Prostate gland (tissue), 2 donors: ENCODE measurements around the gene NRXN3. TPM values are rescaled to one million over a fixed set of nuclear protein-coding genes. Genes with fewer than 3 reads are reported as not detected.

Experiments
- DNase-seq: peaks from one replicate; pipeline ENCODE4 v3.0.0-alpha.2; 2019; ENCODE audit warnings: low spot score
- H3K27ac ChIP-seq, 2 donors: fragments of 200-600 bp; sonication (generic); 2 replicates each; pipeline ENCODE4 v1.5.1; 2017 to 2019
- H3K27me3 ChIP-seq: fragments of 200-600 bp; sonication (generic); replicated peaks from 2 replicates; pipeline ENCODE4 v1.5.1; 2019; ENCODE audit not compliant: insufficient read depth
- H3K36me3 ChIP-seq, 2 donors: fragments of 200-600 bp; sonication (generic); 1 replicate in 1 of 2; 2 replicates in 1 of 2; pipeline versions ENCODE4 v1.5.1 to v1.8.1; 2017 to 2019
- H3K4me1 ChIP-seq: fragments of 200-600 bp; sonication (generic); replicated peaks from 2 replicates; pipeline ENCODE4 v1.5.1; 2019
- H3K4me3 ChIP-seq, 2 donors: fragments of 200-600 bp; sonication (generic); 2 replicates each; pipeline ENCODE4 v1.5.1; 2017 to 2019
- H3K9me3 ChIP-seq: fragments of 200-600 bp; sonication (generic); 2 replicates; pipeline ENCODE4 v1.5.1; 2017
- CTCF ChIP-seq, 4 experiments: fragments of 200-600 bp in 2 of 4; fragments of 450-650 bp in 2 of 4; sonication (generic) in 2 of 4; IDR thresholded peaks; 1 replicate in 3 of 4; 2 replicates in 1 of 4; pipeline ENCODE4 v1.5.1; 2016 to 2019; ENCODE audit warnings: antibody characterized with exemption in 4 of 4, mild to moderate bottlenecking in 2 of 4, moderate library complexity in 2 of 4
- POLR2A ChIP-seq: fragments of 450-650 bp; IDR thresholded peaks from one replicate; pipeline ENCODE4 v1.6.1; 2016; ENCODE audit warnings: antibody characterized with exemption, mild to moderate bottlenecking
- POLR2AphosphoS5 ChIP-seq: sonication (generic); formaldehyde crosslinking; IDR thresholded peaks from one replicate; pipeline ENCODE4 v1.6.1; 2017; ENCODE audit warnings: antibody characterized with exemption
- WGBS: methylation state at CpG from one replicate; pipeline ENCODE4 v1.1.5; 2018; 5-methylcytosine and 5-hydroxymethylcytosine counted together
- intact Hi-C: fragments of 100-400 bp; cut with DNase I; formaldehyde crosslinking; loops from one replicate; pipeline ENCODE4 v1.14.2; 2022
- total RNA-seq, 2 donors: library from RNA; depleted of rRNA; stranded (reverse); fragments of >200 nt; gene quantifications; one replicate each; pipeline ENCODE4 v1.1.0, GENCODE V29; 2016

The NRXN3 gene
- total RNA-seq, 2 donors from 2014 or later: 6.6 to 8.2 TPM

- H3K36me3 ChIP-seq: no peaks in the 10 kb centered on the region
- TF ChIP-seq POLR2A (no peak), POLR2AphosphoS5 (no peak), CTCF (IDR thresholded peaks at IDR 0.05) (no peak)
- H3K4me3 ChIP-seq: no peak overlapping the region
- WGBS: 82% methylated on average over 6 of the region's 6 CpGs
- H3K9me3 ChIP-seq: no peaks in the 10 kb centered on the region
- no peak overlapping the region for H3K27ac ChIP-seq
- no peaks in the 10 kb centered on the region for H3K4me1 ChIP-seq
- H3K27me3 ChIP-seq: no peaks in the 10 kb centered on the region
- no peak for DNase-seq
- intact Hi-C loops: no loop called here
Observed at GRCh38 chr14:78195431-78195830, 25.3 kb downstream of the NRXN3 start.

DNA sequence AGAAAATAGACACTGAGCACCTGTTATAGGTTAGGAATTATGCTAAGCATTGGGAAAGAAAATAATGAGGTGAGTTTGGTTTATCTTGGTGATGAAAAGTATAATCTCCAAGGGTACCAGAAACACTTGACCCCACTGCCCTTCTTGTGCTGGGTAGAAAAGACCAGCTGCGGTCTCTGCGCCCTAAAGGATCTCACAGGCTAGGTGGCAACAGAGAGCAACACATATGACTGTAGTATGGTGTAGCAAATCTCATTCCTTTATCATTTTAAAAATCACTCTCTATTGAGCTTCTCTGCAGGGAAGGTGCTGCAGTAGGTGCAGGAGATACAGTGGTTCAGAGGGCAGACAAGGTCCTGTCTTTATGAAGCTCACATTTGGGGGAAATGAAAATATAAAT lies 26.1 kb downstream of the NRXN3 start:
- DNase-seq: no peak
- no peak overlapping the region for H3K4me3 ChIP-seq
- WGBS: 98% methylated on average over 2 of the region's 2 CpGs
- no peak for TF ChIP-seq CTCF (IDR thresholded peaks at IDR 0.05)
- no peaks in the 10 kb centered on the region for H3K27me3 ChIP-seq
- H3K9me3 ChIP-seq: no peaks in the 10 kb centered on the region
- intact Hi-C loops: no loop called here
- no peak overlapping the region for H3K27ac ChIP-seq
- H3K36me3 ChIP-seq: no peaks in the 10 kb centered on the region
- H3K4me1 ChIP-seq: no peaks in the 10 kb centered on the region

- Histone ChIP-seq H3K9me3 (no peaks in the 10 kb centered on the region), H3K36me3 (no peaks in the 10 kb centered on the region), H3K4me1 (no peaks in the 10 kb centered on the region), H3K4me3 (no peak overlapping the region), H3K27me3 (no peaks in the 10 kb centered on the region), H3K27ac (no peak overlapping the region)
- intact Hi-C loops: no loop called here
- TF ChIP-seq CTCF (IDR thresholded peaks at IDR 0.05) (no peak), POLR2AphosphoS5 (no peak), POLR2A (no peak)
- WGBS: 55% methylated on average over 8 of the region's 8 CpGs
- DNase-seq: no peak
Observed at GRCh38 chr14:78197051-78197450, 26.9 kb downstream of the NRXN3 start.

- Histone ChIP-seq H3K9me3 (no peaks in the 10 kb centered on the region), H3K36me3 (no peaks in the 10 kb centered on the region), H3K27ac (no peak overlapping the region), H3K4me1 (no peaks in the 10 kb centered on the region), H3K27me3 (no peaks in the 10 kb centered on the region), H3K4me3 (no peak overlapping the region)
- intact Hi-C loops: no loop called here
- DNase-seq: no peak
- TF ChIP-seq CTCF (IDR thresholded peaks at IDR 0.05): no peak
- TF ChIP-seq POLR2A: no peak
- TF ChIP-seq POLR2AphosphoS5: no peak
- WGBS: 62% methylated on average over 5 of the region's 5 CpGs
Observed at GRCh38 chr14:78202163-78202562, 32.0 kb downstream of the NRXN3 start.

DNA sequence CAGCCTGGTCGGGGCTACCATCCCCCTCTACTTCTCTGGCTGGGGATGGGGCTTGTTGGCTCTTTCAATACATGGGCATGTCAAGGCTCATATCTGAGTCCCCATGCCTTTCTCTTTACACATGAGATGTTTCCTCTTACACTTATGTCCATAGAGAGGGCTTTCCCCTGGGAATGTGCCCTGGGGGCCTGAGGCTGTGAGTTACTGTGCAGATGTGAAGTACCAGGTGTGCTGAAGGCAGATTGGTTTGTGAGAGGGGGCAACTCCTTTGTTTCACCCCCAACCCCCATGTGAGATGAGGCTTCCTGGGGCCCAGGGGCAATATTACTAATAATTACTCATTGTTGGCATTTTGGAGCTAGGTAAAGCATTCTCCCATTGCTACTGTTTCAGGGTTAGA lies 32.8 kb downstream of the NRXN3 start:
- intact Hi-C loops: no loop called here
- Histone ChIP-seq H3K4me3 (no peak overlapping the region), H3K27ac (no peak overlapping the region), H3K9me3 (no peaks in the 10 kb centered on the region), H3K27me3 (no peaks in the 10 kb centered on the region), H3K36me3 (no peaks in the 10 kb centered on the region), H3K4me1 (no peaks in the 10 kb centered on the region)
- 6% methylated on average over 1 of the region's 1 CpG for WGBS
- TF ChIP-seq POLR2AphosphoS5 (no peak), CTCF (IDR thresholded peaks at IDR 0.05) (no peak), POLR2A (no peak)
- DNase-seq: no peak
